A673 (cell line): ENCODE results near the gene SOX6.

Experiments
- CTCF ChIP-seq: fragments of 300-800, 200-600 bp; sonication (generic); conservative IDR thresholded peaks from 2 replicates; pipeline ENCODE4 v1.5.1; 2017; ENCODE audit warnings: low read depth, mild to moderate bottlenecking, antibody characterized with exemption, low read length, moderate library complexity, mixed read lengths
- EZH2 ChIP-seq: fragments of 200-600 bp; sonication (generic); IDR thresholded peaks from 2 replicates; pipeline ENCODE4 v1.6.1; 2017; ENCODE audit warnings: borderline replicate concordance, low read depth, mild to moderate bottlenecking, mixed read lengths, antibody characterized with exemption, low read length; ENCODE audit not compliant: poor library complexity, severe bottlenecking

GRCh38 chr11:16226245-16226644, 130.1 kb downstream of the SOX6 start:
- no peak for TF ChIP-seq CTCF
- no peak for TF ChIP-seq EZH2
